WTC11 (cell line): ENCODE measurements around the gene RBL1.
"Not testable (repeated sequence)": the region's sequence is repeated elsewhere in the genome, so short reads cannot be mapped to it uniquely, and the experiment has no call there.

Source experiments
- CBFB ChIP-seq: sonication (generic); formaldehyde crosslinking; IDR thresholded peaks from 2 replicates; pipeline ENCODE4 v1.8.1; 2022; ENCODE audit warnings: mild to moderate bottlenecking, low read depth, missing genetic modification reagents
- FOXP1 ChIP-seq: sonication (generic); formaldehyde crosslinking; IDR thresholded peaks from 2 replicates; pipeline ENCODE4 v1.8.0; 2022; ENCODE audit warnings: missing genetic modification reagents, mild to moderate bottlenecking, moderate library complexity, borderline replicate concordance
- NR1H2 ChIP-seq: sonication (generic); formaldehyde crosslinking; IDR thresholded peaks from 2 replicates; pipeline ENCODE4 v1.9.0; 2021; ENCODE audit warnings: mild to moderate bottlenecking, moderate library complexity, missing genetic modification reagents
- ZNF121 ChIP-seq: sonication (generic); formaldehyde crosslinking; IDR thresholded peaks from 2 replicates; pipeline ENCODE4 v1.8.0; 2023; ENCODE audit warnings: missing genetic modification reagents
- ZNF138 ChIP-seq: sonication (generic); formaldehyde crosslinking; conservative IDR thresholded peaks from 2 replicates; pipeline ENCODE4 v1.8.1; 2022; ENCODE audit warnings: mild to moderate bottlenecking, moderate library complexity, missing genetic modification reagents
- ZNF416 ChIP-seq: fragments of 250-450 bp; sonication (Bioruptor Pico); IDR thresholded peaks from 2 replicates; pipeline ENCODE4 v1.9.0; 2021; ENCODE audit warnings: mild to moderate bottlenecking, inconsistent platforms
- TF ChIP-seq, protein P1 (sequence below): fragments of 200-600 bp; IDR thresholded peaks from 2 replicates; pipeline ENCODE4 v1.8.0; 2022; ENCODE audit warnings: antibody characterized with exemption
- TF ChIP-seq, protein P2 (sequence below): sonication (generic); formaldehyde crosslinking; IDR thresholded peaks from 2 replicates; pipeline ENCODE4 v1.8.0; 2023; ENCODE audit warnings: missing genetic modification reagents
- TF ChIP-seq, protein P3 (sequence below): sonication (generic); formaldehyde crosslinking; IDR thresholded peaks from 2 replicates; pipeline ENCODE4 v1.8.1; 2022; ENCODE audit warnings: low read depth, mild to moderate bottlenecking, moderate library complexity, missing genetic modification reagents, borderline replicate concordance

DNA sequence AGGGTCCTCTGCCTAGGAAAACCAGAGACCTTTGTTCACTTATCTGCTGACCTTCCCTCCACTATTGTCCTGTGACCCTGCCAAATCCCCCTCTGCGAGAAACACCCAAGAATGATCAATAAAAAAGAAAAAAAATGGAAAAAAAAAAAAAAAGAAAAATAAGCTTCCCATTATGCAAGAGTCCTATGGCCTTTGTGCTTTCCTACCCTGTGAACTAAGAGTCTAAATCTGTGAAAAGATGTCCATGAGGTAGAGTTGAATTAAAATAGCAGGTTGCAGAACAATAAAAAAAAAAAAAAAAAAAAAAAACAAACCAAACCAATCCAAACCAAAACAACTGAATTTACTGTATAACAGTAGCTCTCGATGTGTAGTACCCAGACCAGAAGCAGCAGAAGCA, 94.2 kb downstream of the RBL1 start:
- TF ChIP-seq NR1H2 (CRISPR knock-in tag); ZNF138 (CRISPR knock-in tag); ZNF121 (CRISPR knock-in tag); CBFB (CRISPR knock-in tag); FOXP1 (CRISPR knock-in tag); ZNF416: not testable (repeated sequence)
- TF ChIP-seq, protein P1, sequence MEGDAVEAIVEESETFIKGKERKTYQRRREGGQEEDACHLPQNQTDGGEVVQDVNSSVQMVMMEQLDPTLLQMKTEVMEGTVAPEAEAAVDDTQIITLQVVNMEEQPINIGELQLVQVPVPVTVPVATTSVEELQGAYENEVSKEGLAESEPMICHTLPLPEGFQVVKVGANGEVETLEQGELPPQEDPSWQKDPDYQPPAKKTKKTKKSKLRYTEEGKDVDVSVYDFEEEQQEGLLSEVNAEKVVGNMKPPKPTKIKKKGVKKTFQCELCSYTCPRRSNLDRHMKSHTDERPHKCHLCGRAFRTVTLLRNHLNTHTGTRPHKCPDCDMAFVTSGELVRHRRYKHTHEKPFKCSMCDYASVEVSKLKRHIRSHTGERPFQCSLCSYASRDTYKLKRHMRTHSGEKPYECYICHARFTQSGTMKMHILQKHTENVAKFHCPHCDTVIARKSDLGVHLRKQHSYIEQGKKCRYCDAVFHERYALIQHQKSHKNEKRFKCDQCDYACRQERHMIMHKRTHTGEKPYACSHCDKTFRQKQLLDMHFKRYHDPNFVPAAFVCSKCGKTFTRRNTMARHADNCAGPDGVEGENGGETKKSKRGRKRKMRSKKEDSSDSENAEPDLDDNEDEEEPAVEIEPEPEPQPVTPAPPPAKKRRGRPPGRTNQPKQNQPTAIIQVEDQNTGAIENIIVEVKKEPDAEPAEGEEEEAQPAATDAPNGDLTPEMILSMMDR = not testable (repeated sequence)
- TF ChIP-seq, protein P2, sequence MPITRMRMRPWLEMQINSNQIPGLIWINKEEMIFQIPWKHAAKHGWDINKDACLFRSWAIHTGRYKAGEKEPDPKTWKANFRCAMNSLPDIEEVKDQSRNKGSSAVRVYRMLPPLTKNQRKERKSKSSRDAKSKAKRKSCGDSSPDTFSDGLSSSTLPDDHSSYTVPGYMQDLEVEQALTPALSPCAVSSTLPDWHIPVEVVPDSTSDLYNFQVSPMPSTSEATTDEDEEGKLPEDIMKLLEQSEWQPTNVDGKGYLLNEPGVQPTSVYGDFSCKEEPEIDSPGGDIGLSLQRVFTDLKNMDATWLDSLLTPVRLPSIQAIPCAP = not testable (repeated sequence)
- TF ChIP-seq, protein P3, sequence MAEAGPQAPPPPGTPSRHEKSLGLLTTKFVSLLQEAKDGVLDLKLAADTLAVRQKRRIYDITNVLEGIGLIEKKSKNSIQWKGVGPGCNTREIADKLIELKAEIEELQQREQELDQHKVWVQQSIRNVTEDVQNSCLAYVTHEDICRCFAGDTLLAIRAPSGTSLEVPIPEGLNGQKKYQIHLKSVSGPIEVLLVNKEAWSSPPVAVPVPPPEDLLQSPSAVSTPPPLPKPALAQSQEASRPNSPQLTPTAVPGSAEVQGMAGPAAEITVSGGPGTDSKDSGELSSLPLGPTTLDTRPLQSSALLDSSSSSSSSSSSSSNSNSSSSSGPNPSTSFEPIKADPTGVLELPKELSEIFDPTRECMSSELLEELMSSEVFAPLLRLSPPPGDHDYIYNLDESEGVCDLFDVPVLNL = not testable (repeated sequence)
